HepG2 (cell line): Measurements from ENCODE around the gene ARHGAP15. TPM values are rescaled to one million over a fixed set of nuclear protein-coding genes. Genes with fewer than 3 reads are reported as not detected.

Experiments
- ATAC-seq: fragments of 200-7000 bp; cut with Tn5 transposase; 3 replicates; pipeline ENCODE4 v1.9.1; 2020; ENCODE audit warnings: mild to moderate bottlenecking, moderate library complexity
- BruUV-seq: library from RNA; stranded (reverse); fragments of 400-500 nt; replicated peaks from 2 replicates; lab custom pipeline; 2021; lab: Mats Ljungman, UMichigan
- CTCF ChIA-PET: fragments of 300-600 bp; formaldehyde crosslinking; extraction: SDS; loops from one replicate; lab custom pipeline; 2021; ENCODE audit warnings: low total read pairs, inconsistent platforms, low intra/inter-chr PET ratio; lab: Yijun Ruan, JAX
- POLR2A ChIA-PET: fragments of 350-600 bp; sonication (Branson Sonifier 250); formaldehyde crosslinking; loops from one replicate; lab custom pipeline; 2020; ENCODE audit warnings: antibody characterized with exemption, inconsistent platforms; lab: Yijun Ruan, JAX
- DNase-seq: peaks from one replicate; pipeline ENCODE4 v3.0.0-alpha.2; 2015; ENCODE audit warnings: low spot score
- FAIRE-seq: peaks from 3 replicates; lab custom pipeline; 2011; peaks lifted over from hg19 to GRCh38; lab: Jason Lieb, UNC
- H2AFZ ChIP-seq: one replicate; pipeline ENCODE4 v1.6.1; 2011; ENCODE audit warnings: low read length, inconsistent platforms
- H3K27ac ChIP-seq: fragments of 300-600 bp; 3 replicates; pipeline ENCODE4 v1.8.0; 2011; ENCODE audit warnings: mixed run types, mild to moderate bottlenecking, mixed read lengths, low read length, inconsistent platforms; ENCODE audit not compliant: insufficient read depth; ENCODE audit errors: extremely low read length
- H3K27me3 ChIP-seq, 2 experiments: fragments of 200-600 bp in 1 of 2; 2 replicates in 1 of 2; 3 replicates in 1 of 2; pipeline versions ENCODE4 v1.6.0 to v1.8.0; 2011; ENCODE audit warnings: low read length in 2 of 2, mild to moderate bottlenecking in 2 of 2, moderate library complexity in 2 of 2, inconsistent platforms in 1 of 2; ENCODE audit not compliant: insufficient read depth in 2 of 2, control insufficient read depth in 1 of 2
- H3K36me3 ChIP-seq, 2 experiments: fragments of 200-600 bp in 1 of 2; replicated peaks in 1 of 2; 2 replicates in 1 of 2; 3 replicates in 1 of 2; pipeline versions ENCODE4 v1.5.1 to v1.8.0; 2011; ENCODE audit warnings: low read length in 2 of 2, inconsistent platforms in 1 of 2; ENCODE audit not compliant: insufficient read depth in 2 of 2, control insufficient read depth in 1 of 2
- H3K4me1 ChIP-seq: 2 replicates; pipeline ENCODE4 v1.5.1; 2012; ENCODE audit warnings: low read length, inconsistent platforms; ENCODE audit not compliant: insufficient read depth
- H3K4me2 ChIP-seq: 2 replicates; pipeline ENCODE4 v1.6.0; 2011; ENCODE audit warnings: low read depth, low read length, inconsistent platforms
- H3K4me3 ChIP-seq, 3 experiments: fragments of 200-600 bp in 1 of 3; sonication (generic), shearing (Covaris generic) in 1 of 3; replicated peaks in 1 of 3; 2 replicates each; pipeline ENCODE4 v1.5.1; 2011 to 2016; ENCODE audit warnings: low read length in 3 of 3, inconsistent platforms in 2 of 3, low read depth in 2 of 3, mild to moderate bottlenecking in 2 of 3, control low read depth in 1 of 3, mixed read lengths in 1 of 3; ENCODE audit not compliant: insufficient read depth in 1 of 3
- H3K79me2 ChIP-seq: one replicate; pipeline ENCODE4 v1.6.1; 2011; ENCODE audit warnings: low read length, inconsistent platforms; ENCODE audit not compliant: insufficient read depth
- H3K9ac ChIP-seq: 2 replicates; pipeline ENCODE4 v1.6.0; 2011; ENCODE audit warnings: mild to moderate bottlenecking, low read depth, low read length, inconsistent platforms; ENCODE audit not compliant: insufficient read depth
- H3K9me3 ChIP-seq: 2 replicates; pipeline ENCODE4 v1.5.1; 2012; ENCODE audit warnings: mild to moderate bottlenecking, low read length
- H4K20me1 ChIP-seq: 2 replicates; pipeline ENCODE4 v1.6.0; 2011; ENCODE audit warnings: inconsistent platforms, mild to moderate bottlenecking, low read length, moderate library complexity; ENCODE audit not compliant: insufficient read depth
- DPF2 ChIP-seq: sonication (generic); formaldehyde crosslinking; IDR thresholded peaks from 2 replicates; pipeline ENCODE4 v1.4.0; 2020; ENCODE audit warnings: mild to moderate bottlenecking, low read depth, missing genetic modification reagents, borderline replicate concordance
- ELF4 ChIP-seq: sonication (generic); formaldehyde crosslinking; IDR thresholded peaks from 2 replicates; pipeline ENCODE4 v1.5.0; 2020; ENCODE audit warnings: missing genetic modification reagents, mild to moderate bottlenecking, moderate library complexity, borderline replicate concordance
- KAT7 ChIP-seq: IDR thresholded peaks from 2 replicates; pipeline ENCODE4 v1.6.1; 2018; ENCODE audit warnings: borderline replicate concordance, missing compliant biosample characterization
- MATR3 ChIP-seq: sonication (generic); formaldehyde crosslinking; IDR thresholded peaks from 2 replicates; pipeline ENCODE4 v1.4.0; 2020; ENCODE audit warnings: missing genetic modification reagents
- NFYB ChIP-seq: sonication (generic); formaldehyde crosslinking; IDR thresholded peaks from 2 replicates; pipeline ENCODE4 v1.4.0; 2020; ENCODE audit warnings: missing genetic modification reagents
- RFXAP ChIP-seq: sonication (generic); formaldehyde crosslinking; IDR thresholded peaks from 2 replicates; pipeline ENCODE4 v1.4.0; 2020; ENCODE audit warnings: missing genetic modification reagents, borderline replicate concordance
- SPEN ChIP-seq: sonication (generic); formaldehyde crosslinking; IDR thresholded peaks from 2 replicates; pipeline ENCODE4 v1.5.1; 2020; ENCODE audit warnings: low read depth, mild to moderate bottlenecking, missing genetic modification reagents
- ZFP82 ChIP-seq: sonication (generic); formaldehyde crosslinking; IDR thresholded peaks from 2 replicates; pipeline ENCODE4 v1.5.1; 2020; ENCODE audit warnings: mild to moderate bottlenecking, missing genetic modification reagents, borderline replicate concordance
- ZNF143 ChIP-seq: sonication (generic); formaldehyde crosslinking; IDR thresholded peaks from 2 replicates; pipeline ENCODE4 v1.4.0; 2020; ENCODE audit warnings: missing genetic modification reagents
- ZNF33A ChIP-seq: sonication (generic); formaldehyde crosslinking; IDR thresholded peaks from 2 replicates; pipeline ENCODE4 v1.5.1; 2020; ENCODE audit warnings: missing genetic modification reagents, mild to moderate bottlenecking, moderate library complexity, borderline replicate concordance
- ZNF737 ChIP-seq: sonication (generic); formaldehyde crosslinking; IDR thresholded peaks from 2 replicates; pipeline ENCODE4 v1.5.0; 2020; ENCODE audit warnings: missing genetic modification reagents, mild to moderate bottlenecking, borderline replicate concordance
- WGBS: methylation state at CpG from one replicate; pipeline ENCODE4 v1.1.6; 2017; ENCODE audit warnings: low lambda C conversion rate; 5-methylcytosine and 5-hydroxymethylcytosine counted together
- in situ Hi-C: cut with HindIII; loops from 2 replicates; pipeline ENCODE4 v1.10.0; 2017; ENCODE audit warnings: low pct_unique_long_range_greater_than_20kb; ENCODE audit not compliant: extremely low pct_ligation_motif_present
- intact Hi-C: fragments of 100-400 bp; cut with micrococcal nuclease; formaldehyde crosslinking; loops from one replicate; pipeline ENCODE4 v1.10.0; 2022; ENCODE audit not compliant: unreplicated experiment
- polyA plus RNA-seq, 8 experiments: library from polyadenylated mRNA; depleted of rRNA in 3 of 8; stranded (reverse) in 7 of 8; unstranded in 1 of 8; fragments of >200 nt; fragmentation: Illumina TruSeq in 4 of 8; extraction: Trizol in 4 of 8; gene quantifications; 2 replicates each; pipeline versions ENCODE4 v1.2.1 to v1.2.3, GENCODE V29; 2011 to 2016; ENCODE audit warnings: low read depth in 4 of 8, missing spikeins in 1 of 8, mixed read lengths in 1 of 8; ENCODE audit not compliant: insufficient read depth in 1 of 8
- total RNA-seq, 5 experiments: library from RNA; depleted of rRNA; stranded (reverse); fragments of >200 nt; fragmentation: Illumina TruSeq; extraction: Trizol; gene quantifications; 2 replicates each; pipeline ENCODE4 v1.2.3, GENCODE V29; 2016; ENCODE audit warnings: low read depth in 1 of 5
- TF ChIP-seq, protein P1 (sequence below): sonication (generic); formaldehyde crosslinking; IDR thresholded peaks from 2 replicates; pipeline ENCODE4 v1.4.0; 2020; ENCODE audit warnings: missing genetic modification reagents, borderline replicate concordance
- TF ChIP-seq, protein P2 (sequence below): fragments of 450-650 bp; IDR thresholded peaks from 2 replicates; pipeline ENCODE4 v1.6.1; 2017
- TF ChIP-seq, protein P3 (sequence below), 2 experiments: sonication (generic) in 1 of 2; formaldehyde crosslinking in 1 of 2; IDR thresholded peaks; 2 replicates each; pipeline versions ENCODE4 v1.4.0 to v1.6.1; 2016 to 2020; ENCODE audit warnings: borderline replicate concordance in 1 of 2, low read depth in 1 of 2, mild to moderate bottlenecking in 1 of 2, missing genetic modification reagents in 1 of 2
- TF ChIP-seq, protein P4 (sequence below): sonication (generic); formaldehyde crosslinking; IDR thresholded peaks from 2 replicates; pipeline ENCODE4 v1.5.0; 2020; ENCODE audit warnings: mild to moderate bottlenecking, missing genetic modification reagents

ARHGAP15 gene
- total and polyA plus RNA-seq, 2 of the 13 experiments (the other 11 are each of a cell fraction or from before 2014, with no cell fraction given): 0.04 TPM; not detected in 1

DNA sequence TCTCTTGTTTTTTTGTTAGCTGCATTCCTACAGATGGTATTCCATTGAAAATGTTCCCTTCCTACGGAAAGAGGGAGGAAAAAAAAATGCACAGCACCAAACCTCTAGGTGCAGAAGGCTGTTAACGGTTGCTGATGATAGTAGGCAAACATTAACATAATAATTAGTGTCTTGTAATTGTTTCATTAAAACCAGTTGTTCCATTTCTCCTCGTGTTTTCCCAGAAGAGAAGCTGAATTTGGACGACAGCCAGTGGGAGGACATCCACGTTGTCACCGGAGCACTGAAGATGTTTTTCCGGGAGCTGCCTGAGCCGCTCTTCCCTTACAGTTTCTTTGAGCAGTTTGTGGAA is 494.7 kb downstream of the ARHGAP15 start:
- WGBS: 14% methylated on average over 8 of the region's 8 CpGs
- TF ChIP-seq ZNF737 (CRISPR knock-in tag) (no peak), ZFP82 (CRISPR knock-in tag) (no peak), KAT7 (no peak), ELF4 (no peak), SPEN (CRISPR knock-in tag) (no peak), MATR3 (no peak), ZNF33A (CRISPR knock-in tag) (no peak), DPF2 (no peak), NFYB (CRISPR knock-in tag) (no peak), ZNF143 (no peak), RFXAP (CRISPR knock-in tag) (no peak)
- TF ChIP-seq, protein P1, sequence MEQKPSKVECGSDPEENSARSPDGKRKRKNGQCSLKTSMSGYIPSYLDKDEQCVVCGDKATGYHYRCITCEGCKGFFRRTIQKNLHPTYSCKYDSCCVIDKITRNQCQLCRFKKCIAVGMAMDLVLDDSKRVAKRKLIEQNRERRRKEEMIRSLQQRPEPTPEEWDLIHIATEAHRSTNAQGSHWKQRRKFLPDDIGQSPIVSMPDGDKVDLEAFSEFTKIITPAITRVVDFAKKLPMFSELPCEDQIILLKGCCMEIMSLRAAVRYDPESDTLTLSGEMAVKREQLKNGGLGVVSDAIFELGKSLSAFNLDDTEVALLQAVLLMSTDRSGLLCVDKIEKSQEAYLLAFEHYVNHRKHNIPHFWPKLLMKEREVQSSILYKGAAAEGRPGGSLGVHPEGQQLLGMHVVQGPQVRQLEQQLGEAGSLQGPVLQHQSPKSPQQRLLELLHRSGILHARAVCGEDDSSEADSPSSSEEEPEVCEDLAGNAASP (CRISPR knock-in tag): no peak
- TF ChIP-seq, protein P2, sequence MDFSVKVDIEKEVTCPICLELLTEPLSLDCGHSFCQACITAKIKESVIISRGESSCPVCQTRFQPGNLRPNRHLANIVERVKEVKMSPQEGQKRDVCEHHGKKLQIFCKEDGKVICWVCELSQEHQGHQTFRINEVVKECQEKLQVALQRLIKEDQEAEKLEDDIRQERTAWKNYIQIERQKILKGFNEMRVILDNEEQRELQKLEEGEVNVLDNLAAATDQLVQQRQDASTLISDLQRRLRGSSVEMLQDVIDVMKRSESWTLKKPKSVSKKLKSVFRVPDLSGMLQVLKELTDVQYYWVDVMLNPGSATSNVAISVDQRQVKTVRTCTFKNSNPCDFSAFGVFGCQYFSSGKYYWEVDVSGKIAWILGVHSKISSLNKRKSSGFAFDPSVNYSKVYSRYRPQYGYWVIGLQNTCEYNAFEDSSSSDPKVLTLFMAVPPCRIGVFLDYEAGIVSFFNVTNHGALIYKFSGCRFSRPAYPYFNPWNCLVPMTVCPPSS: no peak
- TF ChIP-seq, protein P3, sequence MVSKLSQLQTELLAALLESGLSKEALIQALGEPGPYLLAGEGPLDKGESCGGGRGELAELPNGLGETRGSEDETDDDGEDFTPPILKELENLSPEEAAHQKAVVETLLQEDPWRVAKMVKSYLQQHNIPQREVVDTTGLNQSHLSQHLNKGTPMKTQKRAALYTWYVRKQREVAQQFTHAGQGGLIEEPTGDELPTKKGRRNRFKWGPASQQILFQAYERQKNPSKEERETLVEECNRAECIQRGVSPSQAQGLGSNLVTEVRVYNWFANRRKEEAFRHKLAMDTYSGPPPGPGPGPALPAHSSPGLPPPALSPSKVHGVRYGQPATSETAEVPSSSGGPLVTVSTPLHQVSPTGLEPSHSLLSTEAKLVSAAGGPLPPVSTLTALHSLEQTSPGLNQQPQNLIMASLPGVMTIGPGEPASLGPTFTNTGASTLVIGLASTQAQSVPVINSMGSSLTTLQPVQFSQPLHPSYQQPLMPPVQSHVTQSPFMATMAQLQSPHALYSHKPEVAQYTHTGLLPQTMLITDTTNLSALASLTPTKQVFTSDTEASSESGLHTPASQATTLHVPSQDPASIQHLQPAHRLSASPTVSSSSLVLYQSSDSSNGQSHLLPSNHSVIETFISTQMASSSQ (IDR thresholded peaks at IDR 0.05; ENCODE audit: low read depth): no peak
- TF ChIP-seq, protein P3 (CRISPR knock-in tag; IDR thresholded peaks at IDR 0.05; ENCODE audit: borderline replicate concordance): no peak
- TF ChIP-seq, protein P4, sequence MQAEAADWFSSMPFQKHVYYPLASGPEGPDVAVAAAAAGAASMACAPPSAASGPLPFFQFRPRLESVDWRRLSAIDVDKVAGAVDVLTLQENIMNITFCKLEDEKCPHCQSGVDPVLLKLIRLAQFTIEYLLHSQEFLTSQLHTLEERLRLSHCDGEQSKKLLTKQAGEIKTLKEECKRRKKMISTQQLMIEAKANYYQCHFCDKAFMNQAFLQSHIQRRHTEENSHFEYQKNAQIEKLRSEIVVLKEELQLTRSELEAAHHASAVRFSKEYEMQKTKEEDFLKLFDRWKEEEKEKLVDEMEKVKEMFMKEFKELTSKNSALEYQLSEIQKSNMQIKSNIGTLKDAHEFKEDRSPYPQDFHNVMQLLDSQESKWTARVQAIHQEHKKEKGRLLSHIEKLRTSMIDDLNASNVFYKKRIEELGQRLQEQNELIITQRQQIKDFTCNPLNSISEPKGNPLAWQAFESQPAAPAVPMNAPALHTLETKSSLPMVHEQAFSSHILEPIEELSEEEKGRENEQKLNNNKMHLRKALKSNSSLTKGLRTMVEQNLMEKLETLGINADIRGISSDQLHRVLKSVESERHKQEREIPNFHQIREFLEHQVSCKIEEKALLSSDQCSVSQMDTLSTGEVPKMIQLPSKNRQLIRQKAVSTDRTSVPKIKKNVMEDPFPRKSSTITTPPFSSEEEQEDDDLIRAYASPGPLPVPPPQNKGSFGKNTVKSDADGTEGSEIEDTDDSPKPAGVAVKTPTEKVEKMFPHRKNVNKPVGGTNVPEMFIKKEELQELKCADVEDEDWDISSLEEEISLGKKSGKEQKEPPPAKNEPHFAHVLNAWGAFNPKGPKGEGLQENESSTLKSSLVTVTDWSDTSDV (CRISPR knock-in tag): no peak

More for the DNA sequence above, 494.7 kb downstream of the ARHGAP15 start:
- H3K27me3 ChIP-seq: no peaks in the 10 kb centered on the region
- no TSS peak for BruUV-seq
- no peaks in the 10 kb centered on the region for H3K4me1 ChIP-seq
- H4K20me1 ChIP-seq: no peaks in the 10 kb centered on the region
- in situ Hi-C loops (no loop called here), intact Hi-C loops (no loop called here)
- H3K79me2 ChIP-seq: no peaks in the 10 kb centered on the region
- H2AFZ ChIP-seq: no peak overlapping the region
- no peaks in the 10 kb centered on the region for H3K9me3 ChIP-seq
- no peak overlapping the region for H3K27ac ChIP-seq
- ChIA-PET CTCF (no interaction called here), POLR2A (no interaction called here)
- H3K36me3 ChIP-seq: no peaks in the 10 kb centered on the region
- no peak overlapping the region for H3K4me3 ChIP-seq
- no peak for DNase-seq
- H3K4me2 ChIP-seq: no peak overlapping the region
- no peak overlapping the region for H3K9ac ChIP-seq
- no peak for ATAC-seq
- no peak for FAIRE-seq
